PC-3 (cell line): Measurements from ENCODE around the gene MCEMP1.

Experiments used
- CTCF ChIP-seq: fragments of 300-600 bp; sonication (generic); conservative IDR thresholded peaks from 2 replicates; pipeline ENCODE4 v1.5.1; 2017; ENCODE audit warnings: antibody characterized with exemption, low read depth, mild to moderate bottlenecking, low read length
- EZH2 ChIP-seq: fragments of 300-600 bp; sonication (generic); IDR thresholded peaks from one replicate; pipeline ENCODE4 v1.6.1; 2017; ENCODE audit warnings: antibody characterized with exemption, mild to moderate bottlenecking, low read length; ENCODE audit not compliant: unreplicated experiment
- EZH2phosphoT487 ChIP-seq: fragments of 300-600 bp; sonication (generic); IDR thresholded peaks from 2 replicates; pipeline ENCODE4 v1.6.1; 2018; ENCODE audit warnings: mild to moderate bottlenecking, antibody characterized with exemption, low read length, borderline replicate concordance

GRCh38 chr19:7654401-7654800 is 22.5 kb upstream of the MCEMP1 start:
- TF ChIP-seq CTCF (no peak), EZH2 (no peak), EZH2phosphoT487 (no peak)
